ENCODE results near the gene CRYBB3. TPM values are rescaled to one million over a fixed set of nuclear protein-coding genes. Genes with fewer than 3 reads are reported as not detected.

Gene CRYBB3
- total RNA-seq, 1 donor from 2014 or later, result 0.64 TPM

Other genes starting within 250 kb of the CRYBB3 start
- gene KIAA1671, start 247.1 kb upstream of the CRYBB3 start, total RNA-seq, result 43.3 TPM
- gene CRYBB2, start 19.8 kb downstream of the CRYBB3 start, total RNA-seq, result not detected

Data from esophagus mucosa (tissue), 1 donor.